HT1080 (cell line): ENCODE measurements around the gene RAB15. TPM values are rescaled to one million over a fixed set of nuclear protein-coding genes. Genes with fewer than 3 reads are reported as not detected.
A peak's percentile ranks its signal among the peaks of the same experiment; 100 is the strongest.
"Not testable (repeated sequence)": the region's sequence is repeated elsewhere in the genome, so short reads cannot be mapped to it uniquely, and the experiment has no call there.

ENCODE experiments used
- DNase-seq: peaks from one replicate; pipeline ENCODE4 v3.0.0-alpha.2; 2015; ENCODE audit warnings: low read depth
- small RNA-seq: library from RNA; depleted of rRNA; stranded (forward); fragments of <200 nt; gene quantifications from one replicate; pipeline ENCODE3, GENCODE V24; 2014
- total RNA-seq: library from RNA; depleted of rRNA; stranded (reverse); fragments of >200 nt; shearing (Covaris generic); gene quantifications from 2 replicates; pipeline ENCODE4 v1.2.3, GENCODE V29; 2014; rRNA removed

Gene RAB15
- total RNA-seq, 1 experiment from 2014 or later: 22.3 TPM

GRCh38 chr14:64913477-64913876, 58.7 kb downstream of the RAB15 start:
- not testable (repeated sequence) for DNase-seq

- DNase-seq: no peak
These were observed 59.9 kb downstream of the RAB15 start for GRCh38 chr14:64912261-64912660.

GRCh38 chr14:64910847-64911495, 61.2 kb downstream of the RAB15 start:
- DNase-seq: peak; percentile 40

- peak; percentile 28 for DNase-seq
These were observed 66.1 kb downstream of the RAB15 start for GRCh38 chr14:64906022-64906421.

GRCh38 chr14:64899958-64900357, 72.2 kb downstream of the RAB15 start:
- no peak for DNase-seq

Small RNA genes lying within 50 kb of the gene (small RNA-seq; reads per million reads assigned to genes)
- gene RPPH1-2P: not detected

Other genes with a start within 250 kb of the RAB15 start
- 1.9 TPM in 2 replicates for gene SPTB, start 92.4 kb downstream of the RAB15 start, total RNA-seq
- gene CHURC1, start 57.9 kb downstream of the RAB15 start, total RNA-seq: 32.5 and 33.0 TPM in 2 replicates
- gene GPX2, start 29.6 kb downstream of the RAB15 start, total RNA-seq: not detected in 2 replicates
- 12.0 and 17.2 TPM in 2 replicates for gene FNTB, start 14.6 kb upstream of the RAB15 start, total RNA-seq
- gene MAX, start 130.2 kb upstream of the RAB15 start, total RNA-seq: 65.8 and 83.7 TPM in 2 replicates